HG03342 (cell line): ENCODE data around the gene CD80.

Experiments
- ATAC-seq: cut with Tn5 transposase; IDR thresholded peaks from one replicate; pipeline ENCODE4 v1.9.1; 2021; ENCODE audit warnings: mild to moderate bottlenecking, moderate library complexity; ENCODE audit not compliant: unreplicated experiment

The CD80 gene

DNA sequence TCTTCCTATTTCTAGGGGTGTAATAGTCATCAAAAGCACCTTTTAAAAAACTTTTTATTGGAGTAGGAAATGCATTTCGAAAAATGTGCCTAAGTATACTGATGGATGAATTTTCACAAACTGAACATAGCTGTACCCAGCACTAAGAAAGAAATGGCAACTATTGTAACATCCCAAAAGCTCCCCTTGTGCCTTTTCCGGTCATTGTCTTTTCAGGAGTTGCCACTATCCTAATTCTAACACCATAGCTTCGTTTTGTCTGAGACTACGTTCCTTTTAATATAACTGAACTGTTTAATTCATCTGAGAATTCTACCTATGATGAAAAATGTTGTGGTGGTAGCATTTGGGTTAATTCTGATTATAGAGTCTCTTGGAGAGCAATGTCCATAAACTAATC, 59.1 kb downstream of the CD80 start:
- no peak for ATAC-seq

DNA sequence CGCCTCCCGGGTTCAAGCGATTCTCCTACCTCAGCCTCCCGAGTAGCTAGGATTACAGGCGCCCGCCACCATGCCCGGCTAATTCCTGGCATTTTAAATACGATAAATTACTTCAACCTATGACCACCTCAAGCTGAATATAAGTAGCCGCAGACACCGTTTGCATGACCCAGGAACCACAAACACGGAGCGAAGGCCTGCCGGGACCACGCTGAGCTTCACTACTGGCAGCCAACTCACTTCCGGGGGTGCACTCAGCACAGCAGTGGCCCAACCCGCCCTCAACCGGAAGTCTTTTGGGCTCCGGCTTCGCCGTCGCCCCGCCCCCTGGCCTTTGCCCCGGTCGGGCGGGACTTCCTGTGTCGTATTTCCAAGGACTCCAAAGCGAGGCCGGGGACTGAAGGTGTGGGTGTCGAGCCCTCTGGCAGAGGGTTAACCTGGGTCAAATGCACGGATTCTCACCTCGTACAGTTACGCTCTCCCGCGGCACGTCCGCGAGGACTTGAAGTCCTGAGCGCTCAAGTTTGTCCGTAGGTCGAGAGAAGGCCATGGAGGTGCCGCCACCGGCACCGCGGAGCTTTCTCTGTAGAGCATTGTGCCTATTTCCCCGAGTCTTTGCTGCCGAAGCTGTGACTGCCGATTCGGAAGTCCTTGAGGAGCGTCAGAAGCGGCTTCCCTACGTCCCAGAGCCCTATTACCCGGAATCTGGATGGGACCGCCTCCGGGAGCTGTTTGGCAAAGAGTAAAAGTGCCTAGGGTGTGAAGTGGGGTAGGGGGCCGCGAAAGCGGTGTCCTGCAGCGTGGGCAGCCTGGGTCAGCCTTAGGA, 61.0 kb downstream of the CD80 start, which contains the start of gene TIMMDC1:
TIMMDC1 (plus strand) TSS at position 362 of the 826 bp plus-strand sequence; CDS start at position 549, 187 bp downstream.
- ATAC-seq = peak; percentile 98

DNA sequence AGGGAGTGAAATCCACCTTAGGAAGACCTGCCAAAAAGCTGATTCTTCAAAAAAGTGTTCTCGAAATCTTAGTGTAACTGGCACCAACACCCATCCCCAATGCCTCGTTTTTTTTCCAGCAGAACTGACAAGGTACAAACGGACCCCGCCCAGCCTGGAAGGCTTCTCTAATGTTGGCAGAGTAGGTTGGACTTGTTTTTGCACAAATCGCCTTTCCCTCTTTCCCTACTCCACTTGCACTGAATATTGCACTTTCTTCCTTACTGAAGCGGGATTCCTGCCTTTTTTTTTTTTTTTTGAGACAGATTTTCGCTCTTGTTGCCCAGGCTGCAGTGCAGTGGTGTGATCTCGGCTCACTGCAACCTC, 61.6 kb downstream of the CD80 start:
- ATAC-seq = no peak

DNA sequence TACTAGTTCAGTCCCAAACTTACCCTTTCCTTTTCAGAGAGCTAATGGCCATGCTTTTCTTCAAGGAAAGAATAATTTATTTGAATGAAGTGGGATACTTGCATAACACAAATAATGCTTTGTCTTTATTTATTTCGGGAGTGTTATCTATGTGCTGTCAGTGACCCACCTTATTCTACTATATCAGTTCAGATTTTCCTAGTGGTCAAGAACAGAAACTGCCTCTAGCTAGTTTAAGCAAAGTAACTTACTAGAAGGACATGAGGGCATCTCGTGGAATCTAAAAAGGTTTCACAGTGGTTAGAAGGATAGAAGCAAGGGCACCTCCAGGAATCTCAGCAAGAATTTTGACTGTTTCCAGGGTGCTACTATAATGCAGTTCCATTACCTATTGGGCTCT, 64.8 kb downstream of the CD80 start:
- ATAC-seq = no peak

DNA sequence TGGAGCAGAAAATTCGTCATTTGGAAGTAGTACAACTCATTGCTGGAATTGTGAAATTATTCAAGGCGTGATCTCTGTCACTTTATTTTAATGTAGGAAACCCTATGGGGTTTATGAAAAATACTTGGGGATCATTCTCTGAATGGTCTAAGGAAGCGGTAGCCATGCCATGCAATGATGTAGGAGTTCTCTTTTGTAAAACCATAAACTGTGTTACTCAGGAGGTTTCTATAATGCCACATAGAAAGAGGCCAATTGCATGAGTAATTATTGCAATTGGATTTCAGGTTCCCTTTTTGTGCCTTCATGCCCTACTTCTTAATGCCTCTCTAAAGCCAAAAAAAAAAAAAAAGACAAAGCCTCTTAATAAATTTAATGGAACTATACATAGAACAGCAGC, 66.6 kb downstream of the CD80 start:
- ATAC-seq = no peak

DNA sequence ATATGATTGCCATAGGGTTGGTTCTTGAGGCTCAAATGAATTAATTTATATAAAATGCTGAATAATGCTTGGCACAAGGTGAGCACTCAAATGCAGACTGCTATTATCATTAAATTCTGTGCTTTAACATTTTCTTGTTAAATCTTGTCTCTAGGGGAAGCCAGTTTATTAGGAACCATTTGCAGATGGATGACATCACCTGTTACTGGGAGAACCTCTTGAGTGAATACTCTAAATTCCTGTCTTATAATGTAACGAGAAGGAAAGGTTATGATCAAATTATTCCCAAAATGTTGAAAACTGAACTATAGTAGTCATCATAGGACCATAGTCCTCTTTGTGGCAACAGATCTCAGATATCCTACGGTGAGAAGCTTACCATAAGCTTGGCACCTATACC, 67.3 kb downstream of the CD80 start:
- ATAC-seq = no peak

DNA sequence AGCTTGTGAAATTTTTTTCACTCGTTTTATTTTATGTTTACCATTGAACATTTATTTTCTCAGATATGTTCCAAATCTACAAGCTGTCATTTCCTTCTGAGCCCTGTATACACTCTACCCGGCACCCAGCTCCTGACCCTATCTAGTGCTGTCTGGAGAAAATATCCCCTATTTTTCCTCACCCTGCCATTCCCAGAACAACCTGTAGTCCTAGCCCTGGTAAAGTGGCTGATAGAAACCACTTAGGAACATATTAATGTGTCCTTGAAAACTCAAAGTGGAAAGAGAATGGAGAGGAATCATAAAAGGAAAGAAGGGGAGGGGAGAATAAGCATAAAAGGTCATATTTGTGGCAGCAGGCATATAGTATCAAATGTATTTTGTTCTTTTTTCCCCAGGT, 69.3 kb downstream of the CD80 start:
- ATAC-seq = no peak

DNA sequence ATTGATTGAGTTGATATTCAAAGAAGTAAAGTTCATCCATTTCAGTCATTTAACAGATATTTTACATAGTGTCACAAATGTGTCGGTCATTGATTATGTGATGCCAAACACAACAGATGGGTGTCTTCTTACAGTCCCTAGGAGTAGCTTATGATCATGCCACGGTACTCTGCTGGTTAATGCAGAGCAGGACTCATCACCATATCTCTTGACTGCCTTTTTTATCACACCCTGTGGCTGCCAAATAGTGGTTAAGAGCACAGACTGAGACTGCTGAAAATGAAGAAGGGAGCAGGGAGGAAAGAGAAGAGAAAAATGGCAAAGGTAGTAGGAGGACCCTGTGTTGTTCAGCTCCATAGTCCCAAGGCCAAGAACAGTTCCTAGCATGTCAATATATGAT, 73.9 kb downstream of the CD80 start:
- no peak for ATAC-seq

DNA sequence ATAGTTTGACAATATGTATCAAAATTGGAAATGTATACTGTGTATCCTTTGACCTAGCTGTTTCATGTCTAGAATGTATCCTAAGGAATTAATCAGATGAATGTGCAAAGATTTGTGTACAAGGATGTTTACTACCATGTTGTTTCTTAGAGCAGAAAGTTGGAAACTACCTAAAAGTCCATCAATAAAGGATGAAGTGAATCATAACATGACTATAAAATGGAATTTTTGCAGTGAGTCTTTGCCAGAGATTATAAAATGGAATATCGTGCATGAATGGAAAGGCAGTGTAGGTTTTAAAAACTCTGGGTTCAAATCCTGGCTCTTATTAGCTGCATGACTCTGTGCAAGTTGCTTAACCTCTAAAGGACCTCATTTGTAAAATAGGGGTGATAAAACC, 76.3 kb downstream of the CD80 start:
- ATAC-seq = no peak

DNA sequence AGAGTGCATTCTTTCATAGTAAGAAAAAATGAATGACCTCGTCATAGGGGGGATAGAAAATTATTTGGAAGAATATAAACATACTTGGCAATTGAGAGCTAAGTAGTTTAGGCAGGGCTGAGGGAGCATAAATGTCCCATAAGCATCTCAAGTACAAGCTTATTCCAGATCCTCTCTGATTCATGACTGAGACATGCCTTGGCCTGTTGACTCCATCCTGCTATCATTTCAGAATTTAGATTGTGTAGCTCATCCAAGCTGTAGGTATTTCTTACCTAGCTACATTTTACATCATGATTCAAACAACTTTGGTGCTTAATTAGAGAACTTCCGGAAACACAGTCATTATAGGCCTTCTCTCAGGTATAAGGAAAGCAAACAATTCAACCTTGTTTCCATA, 78.3 kb downstream of the CD80 start:
- no peak for ATAC-seq
